ENCODE results near the gene GTF2H4. TPM values are rescaled to one million over a fixed set of nuclear protein-coding genes. Genes with fewer than 3 reads are reported as not detected.

GTF2H4 gene
- total RNA-seq, 2 donors from 2014 or later: 0.66 to 27.2 TPM

DNA sequence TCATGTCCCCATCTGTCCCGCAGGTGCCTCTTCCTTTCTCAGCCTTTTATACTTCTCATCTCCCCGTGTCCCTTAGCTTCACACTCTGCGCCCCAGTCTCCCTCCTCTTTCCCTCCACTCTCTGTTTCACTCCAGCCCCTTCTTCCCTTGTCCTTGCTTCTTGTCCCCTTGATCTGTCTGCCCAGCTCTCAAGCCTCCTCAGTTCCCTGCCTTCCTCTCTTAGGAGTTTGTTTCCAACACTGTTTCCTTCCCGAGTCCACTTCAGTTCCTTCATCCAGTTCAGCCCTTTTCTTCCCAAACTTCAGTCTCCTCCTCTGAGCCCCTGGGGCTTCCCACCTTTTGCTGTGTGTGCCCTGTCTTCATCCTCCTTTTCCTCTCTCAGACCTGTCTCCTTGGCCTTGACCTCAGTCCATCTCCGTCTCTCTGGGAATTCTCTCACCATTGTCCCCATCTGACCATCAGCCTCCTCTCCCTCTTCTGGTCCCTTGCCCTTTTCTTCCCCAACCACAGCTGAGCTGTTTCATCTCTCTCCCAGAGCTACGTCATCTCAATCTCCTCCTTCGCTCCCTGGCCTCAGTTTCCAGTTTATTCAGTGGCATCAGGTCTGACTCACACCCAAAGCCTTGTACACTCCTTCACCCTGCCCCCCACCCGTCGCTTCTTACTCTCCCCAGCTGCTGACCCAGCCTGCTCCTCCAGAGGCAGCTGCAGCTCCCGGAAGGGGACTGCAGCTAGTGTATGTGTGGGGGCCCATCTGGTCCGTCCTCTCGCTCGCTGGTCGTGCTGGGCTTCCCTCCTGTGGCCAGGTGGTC is 26.4 kb upstream of the GTF2H4 start:
- H3K27ac ChIP-seq: peak overlapping the region; percentile 92 to 97 (median 96)
- TF ChIP-seq POLR2A (IDR thresholded peaks at IDR 0.05): no peak
- TF ChIP-seq, protein P1, sequence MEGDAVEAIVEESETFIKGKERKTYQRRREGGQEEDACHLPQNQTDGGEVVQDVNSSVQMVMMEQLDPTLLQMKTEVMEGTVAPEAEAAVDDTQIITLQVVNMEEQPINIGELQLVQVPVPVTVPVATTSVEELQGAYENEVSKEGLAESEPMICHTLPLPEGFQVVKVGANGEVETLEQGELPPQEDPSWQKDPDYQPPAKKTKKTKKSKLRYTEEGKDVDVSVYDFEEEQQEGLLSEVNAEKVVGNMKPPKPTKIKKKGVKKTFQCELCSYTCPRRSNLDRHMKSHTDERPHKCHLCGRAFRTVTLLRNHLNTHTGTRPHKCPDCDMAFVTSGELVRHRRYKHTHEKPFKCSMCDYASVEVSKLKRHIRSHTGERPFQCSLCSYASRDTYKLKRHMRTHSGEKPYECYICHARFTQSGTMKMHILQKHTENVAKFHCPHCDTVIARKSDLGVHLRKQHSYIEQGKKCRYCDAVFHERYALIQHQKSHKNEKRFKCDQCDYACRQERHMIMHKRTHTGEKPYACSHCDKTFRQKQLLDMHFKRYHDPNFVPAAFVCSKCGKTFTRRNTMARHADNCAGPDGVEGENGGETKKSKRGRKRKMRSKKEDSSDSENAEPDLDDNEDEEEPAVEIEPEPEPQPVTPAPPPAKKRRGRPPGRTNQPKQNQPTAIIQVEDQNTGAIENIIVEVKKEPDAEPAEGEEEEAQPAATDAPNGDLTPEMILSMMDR (IDR thresholded peaks at IDR 0.05): no peak
- H3K27me3 ChIP-seq: no peaks in the 10 kb centered on the region
- H3K9me3 ChIP-seq: no peaks in the 10 kb centered on the region
- no peaks in the 10 kb centered on the region for H3K36me3 ChIP-seq (replicated peaks in 1 of 2; ENCODE audit: insufficient read depth in 1 of 2, low read depth in 2 of 2)
- no peak overlapping the region for H3K4me3 ChIP-seq
- peaks cover 53% of the 10 kb centered on the region for H3K4me1 ChIP-seq
- ATAC-seq (no peak), DNase-seq (no peak)
- intact Hi-C loops (cut with DNase I): no loop called here
- 72 to 73% methylated on average over 13 to 14 of the region's 14 CpGs for WGBS, 2 donors

DNA sequence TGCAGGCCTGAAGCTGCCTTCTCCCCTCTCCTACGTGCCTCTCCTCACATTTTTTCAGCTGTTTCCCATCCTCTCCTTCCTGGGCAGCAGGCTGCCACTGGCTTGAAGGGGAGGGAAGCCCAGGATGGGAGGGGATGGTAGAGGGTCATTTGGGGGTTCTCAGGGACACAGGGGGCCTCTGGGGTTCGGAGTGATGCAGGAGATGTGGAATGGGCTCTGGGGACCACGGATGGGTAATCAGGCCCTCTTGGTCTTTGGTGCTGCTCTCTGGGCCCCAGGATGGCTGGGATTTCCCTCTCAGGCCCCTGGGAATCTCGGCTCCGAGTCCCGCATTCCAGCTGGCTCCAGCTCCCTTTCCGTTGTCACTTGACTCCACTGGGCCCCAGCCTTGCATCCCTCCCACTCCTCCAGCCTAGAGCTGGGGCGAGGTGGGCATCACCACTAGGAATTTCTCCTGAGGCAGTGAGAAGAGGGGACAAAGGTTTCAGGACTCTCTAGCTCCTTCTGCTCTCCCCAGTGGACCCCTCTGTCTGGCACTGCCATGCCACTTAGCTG is 25.7 kb upstream of the GTF2H4 start:
- WGBS, 2 donors: 39% methylated on average over 3 to 8 of the region's 8 CpGs
- no peaks in the 10 kb centered on the region for H3K36me3 ChIP-seq (replicated peaks in 1 of 2; ENCODE audit: insufficient read depth in 1 of 2, low read depth in 2 of 2)
- no peaks in the 10 kb centered on the region for H3K27me3 ChIP-seq
- ATAC-seq (no peak), DNase-seq (peak; percentile 25 to 34 (median 30))
- intact Hi-C loops (cut with DNase I): no loop called here
- H3K9me3 ChIP-seq: no peaks in the 10 kb centered on the region
- H3K4me1 ChIP-seq: peaks cover 51% of the 10 kb centered on the region
- H3K27ac ChIP-seq: peak overlapping the region; percentile 92 to 97 (median 96)
- no peak for TF ChIP-seq POLR2A (IDR thresholded peaks at IDR 0.05)
- TF ChIP-seq, protein P1 (IDR thresholded peaks at IDR 0.05): no peak
- no peak overlapping the region for H3K4me3 ChIP-seq

DNA sequence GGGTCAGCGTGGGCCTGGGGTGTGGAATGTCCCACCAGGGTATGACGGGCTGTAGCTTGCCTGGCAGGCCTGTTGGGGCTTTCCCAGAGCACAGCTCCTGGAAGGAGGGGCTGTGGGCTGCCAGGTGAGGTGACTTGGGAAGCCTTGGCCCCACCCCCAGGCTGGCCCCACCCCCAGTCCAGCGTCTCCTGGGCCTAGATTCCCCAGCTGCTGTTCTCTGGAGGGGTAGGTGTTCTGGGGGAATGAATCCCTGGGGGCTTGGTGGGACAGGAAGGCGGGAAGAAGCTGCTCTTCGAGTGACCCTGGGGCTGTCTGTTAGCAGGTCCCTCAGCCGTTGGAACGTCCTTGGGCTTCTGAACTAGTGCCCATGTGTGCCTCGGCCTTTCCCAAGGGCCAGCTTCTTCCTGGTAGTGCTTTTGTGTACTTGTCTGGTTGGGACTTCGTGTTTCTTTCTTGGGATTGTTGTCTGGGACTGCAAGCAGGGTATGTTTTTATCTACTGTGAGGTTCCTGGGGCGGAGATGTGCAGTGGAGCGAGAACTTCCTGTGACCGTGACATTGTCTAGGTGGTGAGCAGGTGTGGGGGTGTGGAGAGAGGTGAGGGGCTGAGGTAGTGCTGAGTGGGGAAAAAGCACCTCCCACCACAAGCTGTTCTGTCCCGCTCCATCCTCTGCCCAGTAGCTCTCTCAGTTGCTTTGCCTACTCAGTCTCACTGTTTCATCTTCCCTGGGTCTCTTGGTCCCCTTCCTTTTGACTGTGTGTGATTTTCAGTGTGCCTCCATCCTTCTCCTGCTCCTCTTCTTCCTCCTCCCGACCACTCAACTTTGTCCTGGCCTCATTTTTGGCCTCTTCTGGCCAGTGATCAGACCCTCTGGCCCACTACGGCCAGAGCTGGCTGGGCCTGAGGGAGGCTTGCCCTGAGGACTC is 25.0 kb upstream of the GTF2H4 start:
- H3K4me1 ChIP-seq: peaks cover 49% of the 10 kb centered on the region

DNA sequence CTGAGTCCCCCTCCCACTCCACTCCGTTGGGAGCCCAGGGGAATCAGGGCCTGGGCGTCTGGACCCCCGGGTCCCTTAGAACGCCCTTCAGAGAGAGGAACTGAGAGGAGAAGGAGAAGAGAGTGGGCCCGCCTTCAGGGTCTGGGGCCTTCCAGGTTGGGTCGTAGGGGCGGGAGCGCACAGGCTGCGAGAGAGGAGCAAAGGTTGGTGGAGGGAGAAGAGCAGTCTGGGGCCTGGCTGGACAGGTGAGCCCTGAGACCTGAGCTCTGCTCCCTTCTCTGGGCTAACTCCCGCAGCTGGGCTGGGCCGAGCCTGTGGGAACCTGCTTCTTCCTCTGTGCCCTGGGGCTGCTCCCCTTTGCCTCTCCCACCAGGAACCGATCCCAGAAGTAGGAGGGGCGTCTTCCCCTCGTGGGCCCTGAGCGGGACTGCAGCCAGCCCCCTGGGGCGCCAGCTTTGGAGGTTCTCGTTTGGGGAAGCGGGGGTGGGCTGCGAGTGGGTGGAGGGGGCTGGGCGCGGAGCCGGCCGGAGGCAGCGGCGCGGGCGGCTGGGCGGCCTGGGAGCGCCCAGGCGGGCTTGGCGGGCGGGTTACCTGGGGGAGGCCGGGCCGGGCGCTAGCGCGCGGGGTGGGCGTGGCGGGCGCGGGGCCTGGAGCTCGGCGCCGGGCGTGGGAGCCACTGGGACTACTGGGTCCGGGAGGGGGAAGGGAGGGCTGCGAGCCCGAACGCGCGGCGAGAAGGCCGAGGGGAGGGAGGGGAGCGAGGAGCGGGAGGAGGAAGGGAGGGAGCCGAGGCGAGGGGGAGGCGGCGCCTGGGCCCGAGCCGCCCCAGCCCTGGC is 24.1 kb upstream of the GTF2H4 start, which contains the start of gene DDR1:
Gene DDR1, plus strand, starts transcription at position 835 of the 836 bp plus-strand sequence. CDS start 4,211 bp downstream, outside the sequence.
- 2 to 8% methylated on average over 12 to 42 of the region's 62 CpGs for WGBS, 2 donors
- TF ChIP-seq, protein P1 (IDR thresholded peaks at IDR 0.05): peak in 1 of 7 experiments; percentile 12
- peak; percentile 36 to 70 (median 60) for TF ChIP-seq POLR2A (IDR thresholded peaks at IDR 0.05)
- peaks cover 55% of the 10 kb centered on the region for H3K4me1 ChIP-seq
- no peaks in the 10 kb centered on the region for H3K9me3 ChIP-seq
- peaks cover 0 to 1% of the 10 kb centered on the region in 2 donors for H3K36me3 ChIP-seq (replicated peaks in 1 of 2; ENCODE audit: insufficient read depth in 1 of 2, low read depth in 2 of 2)
- H3K27me3 ChIP-seq: no peaks in the 10 kb centered on the region
- ATAC-seq (peak; percentile 68), DNase-seq (peak; percentile 75 to 85 (median 82))
- H3K4me3 ChIP-seq: peak within 1 kb of the TSS; percentile 51 to 78
- intact Hi-C loops (cut with DNase I): no loop called here
- H3K27ac ChIP-seq: peak within 1 kb of the TSS; percentile 92 to 97 (median 96)

More for the DNA sequence above, 25.0 kb upstream of the GTF2H4 start:
- H3K27me3 ChIP-seq: no peaks in the 10 kb centered on the region
- ATAC-seq: peak; percentile 74
- H3K4me3 ChIP-seq: peak overlapping the region; percentile 7 to 25
- WGBS, 2 donors: 10 to 11% methylated on average over 12 to 15 of the region's 15 CpGs
- DNase-seq: peak; percentile 87 to 94 (median 93)
- H3K27ac ChIP-seq: peak overlapping the region; percentile 92 to 97 (median 96)
- no peaks in the 10 kb centered on the region for H3K9me3 ChIP-seq
- no peaks in the 10 kb centered on the region for H3K36me3 ChIP-seq (replicated peaks in 1 of 2; ENCODE audit: insufficient read depth in 1 of 2, low read depth in 2 of 2)
- peak; percentile 22 to 67 (median 57) for TF ChIP-seq POLR2A (IDR thresholded peaks at IDR 0.05)
- TF ChIP-seq, protein P1 (IDR thresholded peaks at IDR 0.05): no peak
- intact Hi-C loops (cut with DNase I): no loop called here
